Choroid plexus epithelial cell (primary cell): ENCODE results near the gene ZER1.

Experiments
- DNase-seq: peaks from one replicate; pipeline ENCODE4 v3.0.0-alpha.2; 2010; ENCODE audit warnings: low read depth
- H3K4me3 ChIP-seq: 2 replicates; pipeline ENCODE4 v1.5.1; 2011; ENCODE audit warnings: low read depth, mild to moderate bottlenecking, control low read depth, low read length, moderate library complexity
- TF ChIP-seq, protein P1 (sequence below): conservative IDR thresholded peaks from 2 replicates; pipeline ENCODE4 v1.5.1; 2011; ENCODE audit warnings: low read depth, mild to moderate bottlenecking, control low read depth, inconsistent platforms, low read length, moderate library complexity

The ZER1 gene

DNA sequence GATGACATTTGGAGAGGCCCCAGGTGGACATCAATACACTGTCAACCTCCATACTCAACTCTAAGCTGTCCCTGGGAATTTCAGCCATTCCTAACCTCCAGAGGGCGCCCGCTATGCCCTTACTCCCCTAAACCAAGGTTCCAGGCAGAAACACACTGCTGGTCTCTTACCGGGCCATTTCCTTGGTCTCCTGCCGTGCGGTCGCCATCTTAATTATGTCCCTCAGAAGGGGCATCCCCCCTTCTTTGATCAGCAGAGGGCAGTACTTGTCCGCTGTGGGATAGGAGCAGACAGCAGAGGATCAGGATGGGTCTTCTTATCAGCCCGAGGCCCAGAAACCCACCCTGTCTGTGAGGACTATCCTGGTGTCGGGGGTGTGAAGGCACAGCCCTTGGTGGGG, 38.5 kb downstream of the ZER1 start:
- TF ChIP-seq, protein P1, sequence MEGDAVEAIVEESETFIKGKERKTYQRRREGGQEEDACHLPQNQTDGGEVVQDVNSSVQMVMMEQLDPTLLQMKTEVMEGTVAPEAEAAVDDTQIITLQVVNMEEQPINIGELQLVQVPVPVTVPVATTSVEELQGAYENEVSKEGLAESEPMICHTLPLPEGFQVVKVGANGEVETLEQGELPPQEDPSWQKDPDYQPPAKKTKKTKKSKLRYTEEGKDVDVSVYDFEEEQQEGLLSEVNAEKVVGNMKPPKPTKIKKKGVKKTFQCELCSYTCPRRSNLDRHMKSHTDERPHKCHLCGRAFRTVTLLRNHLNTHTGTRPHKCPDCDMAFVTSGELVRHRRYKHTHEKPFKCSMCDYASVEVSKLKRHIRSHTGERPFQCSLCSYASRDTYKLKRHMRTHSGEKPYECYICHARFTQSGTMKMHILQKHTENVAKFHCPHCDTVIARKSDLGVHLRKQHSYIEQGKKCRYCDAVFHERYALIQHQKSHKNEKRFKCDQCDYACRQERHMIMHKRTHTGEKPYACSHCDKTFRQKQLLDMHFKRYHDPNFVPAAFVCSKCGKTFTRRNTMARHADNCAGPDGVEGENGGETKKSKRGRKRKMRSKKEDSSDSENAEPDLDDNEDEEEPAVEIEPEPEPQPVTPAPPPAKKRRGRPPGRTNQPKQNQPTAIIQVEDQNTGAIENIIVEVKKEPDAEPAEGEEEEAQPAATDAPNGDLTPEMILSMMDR = peak; percentile 80
- peak overlapping the region; percentile 34 for H3K4me3 ChIP-seq
- DNase-seq = peak; percentile 90

DNA sequence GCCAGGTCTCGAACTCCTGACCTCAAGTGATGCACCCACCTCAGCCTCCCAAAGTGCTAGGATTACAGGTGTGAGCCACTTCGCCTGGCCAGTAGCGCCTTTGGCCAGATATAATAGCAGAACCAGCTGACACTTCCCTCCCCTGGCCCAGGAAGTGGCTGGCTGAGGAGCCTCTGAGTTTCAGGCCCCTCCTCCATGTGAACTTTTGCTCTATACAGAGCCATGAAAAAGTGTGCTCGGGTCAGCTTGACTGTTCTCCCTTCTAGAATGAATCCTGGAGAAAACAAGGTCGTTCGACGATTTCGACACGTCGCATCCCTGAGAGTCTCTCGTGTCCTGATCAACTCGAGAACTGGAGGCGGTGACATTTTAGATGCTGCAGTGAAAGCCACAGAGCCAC, 39.2 kb downstream of the ZER1 start:
- TF ChIP-seq, protein P1 = no peak
- DNase-seq = no peak

DNA sequence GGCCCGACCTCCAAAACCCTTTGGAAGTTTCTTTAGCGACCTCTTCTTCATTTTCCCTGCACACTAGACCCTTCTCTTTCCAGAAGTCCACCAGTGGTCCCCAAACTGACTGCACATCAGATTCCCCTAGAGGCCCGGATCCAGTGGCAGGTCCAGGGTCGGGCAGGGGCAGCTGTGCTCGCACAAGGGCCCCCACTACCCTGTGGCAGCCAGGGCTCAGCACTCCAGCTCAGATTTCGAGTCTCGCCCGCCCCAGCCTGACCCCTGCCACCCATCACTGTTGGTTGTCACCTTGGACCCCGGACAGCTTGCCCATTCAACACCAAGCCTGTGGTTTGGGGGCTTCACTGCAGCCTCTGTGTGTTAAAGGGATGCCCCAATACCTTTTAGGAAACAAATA, 40.0 kb downstream of the ZER1 start:
- H3K4me3 ChIP-seq = no peak overlapping the region
- TF ChIP-seq, protein P1 = no peak

More for the DNA sequence above, 39.2 kb downstream of the ZER1 start:
- no peak overlapping the region for H3K4me3 ChIP-seq

DNA sequence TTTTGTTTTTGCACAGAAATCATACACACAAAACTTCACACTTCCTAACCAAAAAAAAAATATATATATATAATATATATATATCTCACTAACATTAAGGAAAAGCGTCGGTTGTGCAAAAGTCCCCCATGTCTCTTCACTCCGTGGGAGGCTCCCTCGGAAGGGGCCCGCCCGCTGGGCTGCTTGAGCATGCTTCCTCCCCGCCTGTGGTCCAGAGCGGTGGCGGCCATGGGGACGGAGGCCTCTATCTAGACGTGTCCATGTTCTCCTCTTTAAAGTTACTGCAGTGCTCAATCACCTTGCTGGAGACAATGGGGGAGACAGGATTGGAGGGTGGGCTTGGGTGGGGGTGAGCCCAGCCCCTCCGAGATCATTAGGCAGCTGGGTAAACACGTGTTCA, 40.6 kb downstream of the ZER1 start:
- TF ChIP-seq, protein P1 = no peak
- H3K4me3 ChIP-seq = no peak overlapping the region
- DNase-seq = no peak

More for the DNA sequence above, 40.0 kb downstream of the ZER1 start:
- no peak for DNase-seq

DNA sequence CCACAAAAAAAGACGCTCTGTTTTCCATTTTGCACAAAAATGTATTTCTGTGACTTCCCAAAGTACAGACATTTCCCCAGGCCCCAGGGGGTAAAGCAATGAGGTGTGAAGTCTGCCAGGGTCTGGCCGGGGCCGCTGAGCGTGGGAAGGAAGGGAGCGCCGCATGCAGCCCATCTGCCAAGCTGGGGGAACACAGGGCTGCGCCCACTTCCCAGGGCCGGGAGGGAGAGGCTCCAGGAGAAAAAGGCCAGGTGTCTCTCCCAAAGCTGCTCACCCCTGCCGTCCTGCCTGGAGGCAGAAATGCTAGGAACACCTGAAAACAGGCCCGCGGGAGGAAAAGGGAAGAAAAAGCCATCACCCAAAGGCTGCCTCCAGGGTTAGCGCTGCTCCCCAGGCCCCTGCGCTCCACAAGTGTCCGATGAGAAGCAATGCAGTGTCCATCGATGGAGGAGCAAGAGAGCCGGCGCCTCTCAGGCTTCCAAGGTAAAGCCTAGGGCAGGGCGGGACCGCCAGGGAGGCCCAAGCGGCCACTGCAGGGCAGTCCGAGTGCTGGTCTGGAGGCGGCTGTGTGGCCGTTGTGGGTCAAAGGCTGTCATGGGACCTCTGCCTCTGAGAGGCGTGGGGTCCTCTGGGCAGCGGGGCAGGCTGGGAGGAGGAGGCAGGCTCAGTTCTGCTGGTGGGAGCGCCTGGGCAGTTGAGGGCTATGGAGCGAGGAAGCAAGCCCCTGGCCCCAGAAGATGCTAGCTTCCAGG, 41.8 kb downstream of the ZER1 start:
- DNase-seq = no peak
- TF ChIP-seq, protein P1 = no peak
- H3K4me3 ChIP-seq = no peak overlapping the region

DNA sequence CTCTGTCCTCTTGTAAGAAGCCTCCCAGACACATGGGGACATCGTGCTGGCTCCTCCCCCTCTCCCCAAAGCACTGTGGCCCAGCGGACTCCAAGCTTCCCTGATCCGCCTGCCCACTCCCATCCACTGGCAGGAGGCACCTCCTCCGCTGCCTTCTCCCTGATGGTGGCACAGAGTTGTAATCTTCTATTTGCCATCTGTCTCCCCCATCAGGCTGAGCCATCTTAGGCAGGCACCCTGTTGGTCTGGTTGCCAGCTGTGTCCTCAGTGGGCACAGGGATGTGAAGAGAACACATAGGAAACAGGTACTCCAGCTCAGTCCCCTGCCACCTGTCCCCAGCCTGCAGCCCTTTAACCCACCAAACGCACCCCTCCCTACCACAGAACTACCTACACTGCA, 42.4 kb downstream of the ZER1 start:
- DNase-seq = no peak
- H3K4me3 ChIP-seq = no peak overlapping the region
- TF ChIP-seq, protein P1 = no peak

DNA sequence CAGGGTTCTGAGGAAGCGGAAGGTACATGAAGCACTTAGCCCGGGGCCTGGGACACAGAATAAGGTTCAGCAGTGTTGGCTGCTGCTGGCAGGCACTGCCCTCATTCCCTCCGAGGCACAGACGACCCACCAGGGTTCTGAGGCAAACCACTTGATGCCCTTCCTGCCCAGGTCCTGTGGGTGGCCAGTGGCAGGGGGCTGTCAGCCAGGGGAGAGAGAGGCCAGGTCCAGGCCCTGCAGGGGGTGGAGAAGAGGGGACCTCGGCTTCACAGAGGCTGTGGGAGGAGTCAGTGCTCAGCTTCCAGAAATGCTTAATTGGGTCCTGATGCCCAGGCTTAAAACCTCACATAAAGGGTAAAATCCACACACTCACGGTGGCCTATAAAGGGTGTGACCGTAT, 43.4 kb downstream of the ZER1 start:
- no peak for DNase-seq
- H3K4me3 ChIP-seq = no peak overlapping the region
- TF ChIP-seq, protein P1 = no peak
